GM12875 (cell line): ENCODE results near the gene NDUFS7.
A peak's percentile ranks its signal among the peaks of the same experiment; 100 is the strongest.

Experiments used
- H3K4me3 ChIP-seq: one replicate; pipeline ENCODE4 v1.5.1; 2011; ENCODE audit warnings: low read depth, low read length, control low read depth
- CTCF ChIP-seq: IDR thresholded peaks from 2 replicates; pipeline ENCODE4 v1.5.1; 2011; ENCODE audit warnings: low read depth, mild to moderate bottlenecking, control low read depth, inconsistent platforms, low read length, moderate library complexity, borderline replicate concordance; ENCODE audit not compliant: insufficient read depth

The NDUFS7 gene

GRCh38 chr19:1383312-1384084 lies at the start of gene NDUFS7:
TSS of gene NDUFS7 (plus strand) at chr19:1383907. CDS start at chr19:1383927, 20 bp downstream.
- peak within 1 kb of the TSS; percentile 93 for H3K4me3 ChIP-seq
- TF ChIP-seq CTCF = 0 out of 2 replicates have a peak, but pooled peaks have one; percentile 12

GRCh38 chr19:1336079-1336684 lies 47.5 kb upstream of the NDUFS7 start:
- no peak overlapping the region for H3K4me3 ChIP-seq

GRCh38 chr19:1340681-1341469 lies 42.8 kb upstream of the NDUFS7 start:
- H3K4me3 ChIP-seq = no peak overlapping the region
- TF ChIP-seq CTCF = no peak

More at GRCh38 chr19:1336079-1336684, 47.5 kb upstream of the NDUFS7 start:
- TF ChIP-seq CTCF = no peak

- TF ChIP-seq CTCF = no peak
- no peak overlapping the region for H3K4me3 ChIP-seq
Measured at GRCh38 chr19:1343041-1343440, 40.7 kb upstream of the NDUFS7 start.

- no peak for TF ChIP-seq CTCF
Measured at GRCh38 chr19:1349211-1349610, 34.5 kb upstream of the NDUFS7 start.

GRCh38 chr19:1350867-1351266 lies 32.8 kb upstream of the NDUFS7 start:
- no peak for TF ChIP-seq CTCF
- no peak overlapping the region for H3K4me3 ChIP-seq

More at GRCh38 chr19:1349211-1349610, 34.5 kb upstream of the NDUFS7 start:
- no peak overlapping the region for H3K4me3 ChIP-seq

- no peak for TF ChIP-seq CTCF
- no peak overlapping the region for H3K4me3 ChIP-seq
Measured at GRCh38 chr19:1351381-1351851, 32.3 kb upstream of the NDUFS7 start.
